Endodermal cell (in vitro differentiated cells): ENCODE data around the gene DHFR2. TPM values are rescaled to one million over a fixed set of nuclear protein-coding genes. Genes with fewer than 3 reads are reported as not detected.

Experiments used
- DNase-seq: peaks from one replicate; pipeline ENCODE4 v3.0.0-alpha.2; 2017
- H3K27ac ChIP-seq: 2 replicates; pipeline ENCODE4 v1.5.1; 2013; ENCODE audit warnings: mild to moderate bottlenecking, low read depth, low read length, moderate library complexity
- H3K27me3 ChIP-seq: 2 replicates; pipeline ENCODE4 v1.6.1; 2013; ENCODE audit warnings: mild to moderate bottlenecking, low read length, moderate library complexity; ENCODE audit not compliant: insufficient read depth, control insufficient read depth, poor library complexity, severe bottlenecking
- H3K36me3 ChIP-seq: 2 replicates; pipeline ENCODE4 v1.7.0; 2013; ENCODE audit warnings: mild to moderate bottlenecking, low read length, moderate library complexity; ENCODE audit not compliant: control insufficient read depth, insufficient read depth
- H3K4me1 ChIP-seq: one replicate; pipeline ENCODE4 v1.7.0; 2013; ENCODE audit warnings: low read length; ENCODE audit not compliant: control insufficient read depth, insufficient read depth
- H3K4me3 ChIP-seq: 2 replicates; pipeline ENCODE4 v1.5.1; 2013; ENCODE audit warnings: mild to moderate bottlenecking, low read length, moderate library complexity
- H3K9ac ChIP-seq: 2 replicates; pipeline ENCODE4 v1.6.1; 2013; ENCODE audit warnings: mild to moderate bottlenecking, low read length, moderate library complexity; ENCODE audit not compliant: poor library complexity, severe bottlenecking; ENCODE audit errors: extremely low read depth
- H3K9me3 ChIP-seq: 2 replicates; pipeline ENCODE4 v1.6.1; 2013; ENCODE audit warnings: mild to moderate bottlenecking, low read length, moderate library complexity; ENCODE audit not compliant: control insufficient read depth
- H3K27ac Mint-ChIP-seq: 2 replicates; pipeline ENCODE4 v1.8.0; 2020; ENCODE audit warnings: mixed read lengths
- H3K27me3 Mint-ChIP-seq: 2 replicates; pipeline ENCODE4 v1.8.0; 2021; ENCODE audit warnings: mild to moderate bottlenecking, mixed read lengths; ENCODE audit not compliant: insufficient read depth
- H3K36me3 Mint-ChIP-seq: 2 replicates; pipeline ENCODE4 v1.8.0; 2020; ENCODE audit warnings: low read depth, mixed read lengths
- H3K4me1 Mint-ChIP-seq: 2 replicates; pipeline ENCODE4 v1.8.0; 2020; ENCODE audit warnings: mixed read lengths
- H3K4me3 Mint-ChIP-seq: 2 replicates; pipeline ENCODE4 v1.8.0; 2020; ENCODE audit warnings: mild to moderate bottlenecking, moderate library complexity, mixed read lengths
- H3K9me3 Mint-ChIP-seq: 2 replicates; pipeline ENCODE4 v1.8.0; 2020; ENCODE audit warnings: mild to moderate bottlenecking, mixed read lengths
- WGBS, 2 experiments: methylation state at CpG; one replicate each; pipeline versions ENCODE4 v1.1.5 to v1.1.7; 2013; ENCODE audit warnings: missing lambda C conversion rate in 2 of 2, mixed read lengths in 1 of 2; ENCODE audit not compliant: insufficient coverage in 1 of 2, insufficient read length in 1 of 2; 5-methylcytosine and 5-hydroxymethylcytosine counted together
- total RNA-seq, 2 donors: library from RNA; stranded (reverse); fragmentation: NEBNext Ultra II Directional in 1 of 2; extraction: Animal tissue kit (Norgen Biotek cat#: 25700) in 1 of 2; gene quantifications; 2 replicates in 1 of 2; 3 replicates in 1 of 2; pipeline ENCODE4 v1.2.1, GENCODE V29; 2021
- TF ChIP-seq, protein P1 (sequence below): fragments of 200-600 bp; sonication (generic); conservative IDR thresholded peaks from 2 replicates; pipeline ENCODE4 v1.5.0; 2021; ENCODE audit warnings: antibody characterized with exemption, mild to moderate bottlenecking

Gene DHFR2
- total RNA-seq, 2 donors from 2014 or later = 4.2 to 5.3 TPM

DNA sequence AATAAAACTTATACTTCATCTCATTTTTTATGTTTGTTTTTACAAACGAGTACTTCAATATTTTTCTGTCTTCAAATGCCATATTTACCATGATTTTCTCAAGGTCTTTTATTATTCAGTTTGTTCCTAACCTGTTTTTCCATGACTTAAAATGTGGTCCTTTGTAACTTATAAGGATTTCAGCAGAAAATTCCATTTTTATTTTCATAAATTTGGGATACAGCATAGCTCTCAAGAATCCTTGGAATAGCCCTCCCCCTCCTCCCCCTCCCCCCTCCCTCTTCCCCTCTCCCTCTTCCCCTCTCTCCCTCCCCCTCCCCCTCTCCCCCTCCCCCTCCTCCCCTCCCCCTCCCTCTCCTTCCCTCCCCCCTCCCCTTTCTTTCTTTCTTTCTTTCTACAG is 19.4 kb downstream of the DHFR2 start:
- no peaks in the 10 kb centered on the region for H3K4me1 ChIP-seq
- peak overlapping the region; percentile 53 for H3K4me3 ChIP-seq
- TF ChIP-seq, protein P1, sequence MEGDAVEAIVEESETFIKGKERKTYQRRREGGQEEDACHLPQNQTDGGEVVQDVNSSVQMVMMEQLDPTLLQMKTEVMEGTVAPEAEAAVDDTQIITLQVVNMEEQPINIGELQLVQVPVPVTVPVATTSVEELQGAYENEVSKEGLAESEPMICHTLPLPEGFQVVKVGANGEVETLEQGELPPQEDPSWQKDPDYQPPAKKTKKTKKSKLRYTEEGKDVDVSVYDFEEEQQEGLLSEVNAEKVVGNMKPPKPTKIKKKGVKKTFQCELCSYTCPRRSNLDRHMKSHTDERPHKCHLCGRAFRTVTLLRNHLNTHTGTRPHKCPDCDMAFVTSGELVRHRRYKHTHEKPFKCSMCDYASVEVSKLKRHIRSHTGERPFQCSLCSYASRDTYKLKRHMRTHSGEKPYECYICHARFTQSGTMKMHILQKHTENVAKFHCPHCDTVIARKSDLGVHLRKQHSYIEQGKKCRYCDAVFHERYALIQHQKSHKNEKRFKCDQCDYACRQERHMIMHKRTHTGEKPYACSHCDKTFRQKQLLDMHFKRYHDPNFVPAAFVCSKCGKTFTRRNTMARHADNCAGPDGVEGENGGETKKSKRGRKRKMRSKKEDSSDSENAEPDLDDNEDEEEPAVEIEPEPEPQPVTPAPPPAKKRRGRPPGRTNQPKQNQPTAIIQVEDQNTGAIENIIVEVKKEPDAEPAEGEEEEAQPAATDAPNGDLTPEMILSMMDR = no peak
- Mint-ChIP-seq H3K36me3 (peaks cover 57% of the 10 kb centered on the region), H3K4me3 (no peak overlapping the region), H3K27ac (no peak overlapping the region), H3K27me3 (no peaks in the 10 kb centered on the region), H3K4me1 (no peaks in the 10 kb centered on the region), H3K9me3 (peaks cover 34% of the 10 kb centered on the region)
- H3K27me3 ChIP-seq = no peaks in the 10 kb centered on the region
- WGBS, 2 experiments = 100% methylated on average over 1 of the region's 1 CpG; no CpG with 5 or more reads in 1 of the 2 experiments
- no peak overlapping the region for H3K9ac ChIP-seq
- no peak for DNase-seq
- H3K27ac ChIP-seq = no peak overlapping the region
- H3K36me3 ChIP-seq = peaks cover 56% of the 10 kb centered on the region
- H3K9me3 ChIP-seq = peaks cover 43% of the 10 kb centered on the region

DNA sequence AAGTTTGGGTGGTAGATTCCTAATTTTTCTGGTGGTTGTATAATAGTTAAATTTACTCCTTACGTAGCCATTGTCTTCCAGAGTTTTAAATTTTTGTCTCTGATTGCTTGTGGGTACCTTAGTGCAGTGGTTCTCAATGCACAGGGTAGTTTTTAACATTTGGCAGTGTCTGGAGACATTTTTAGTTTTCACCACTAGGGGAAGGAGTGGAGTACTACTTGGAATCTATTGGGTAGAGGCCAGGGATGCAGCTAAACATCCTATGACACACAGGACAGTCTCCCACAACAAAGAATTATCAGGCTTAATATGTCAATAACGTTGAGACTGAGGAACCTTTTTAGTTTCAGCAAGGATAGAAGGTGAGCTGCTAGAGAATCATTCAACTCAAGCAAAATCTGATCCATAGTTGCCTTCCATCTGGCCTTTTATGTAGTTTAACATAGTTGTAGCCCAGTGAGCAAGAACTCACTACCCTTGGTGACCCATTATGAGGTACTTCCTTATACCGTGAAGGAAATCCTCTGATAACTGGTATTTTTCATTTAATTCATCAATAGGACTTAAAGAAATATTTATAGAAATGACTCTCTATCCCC is 25.7 kb downstream of the DHFR2 start:
- Mint-ChIP-seq H3K9me3 (no peaks in the 10 kb centered on the region), H3K4me1 (no peaks in the 10 kb centered on the region), H3K27me3 (no peaks in the 10 kb centered on the region), H3K36me3 (peaks cover 32% of the 10 kb centered on the region), H3K27ac (no peak overlapping the region), H3K4me3 (no peak overlapping the region)
- Histone ChIP-seq H3K4me3 (no peak overlapping the region), H3K36me3 (peaks cover 41% of the 10 kb centered on the region), H3K27ac (no peak overlapping the region), H3K27me3 (no peaks in the 10 kb centered on the region), H3K9me3 (peaks cover 6% of the 10 kb centered on the region), H3K9ac (no peak overlapping the region), H3K4me1 (no peaks in the 10 kb centered on the region)
- TF ChIP-seq, protein P1 = peak; percentile 79
- no peak for DNase-seq
- 78 to 88% methylated on average over 1 to 2 of the region's 3 CpGs for WGBS, 2 experiments

DNA sequence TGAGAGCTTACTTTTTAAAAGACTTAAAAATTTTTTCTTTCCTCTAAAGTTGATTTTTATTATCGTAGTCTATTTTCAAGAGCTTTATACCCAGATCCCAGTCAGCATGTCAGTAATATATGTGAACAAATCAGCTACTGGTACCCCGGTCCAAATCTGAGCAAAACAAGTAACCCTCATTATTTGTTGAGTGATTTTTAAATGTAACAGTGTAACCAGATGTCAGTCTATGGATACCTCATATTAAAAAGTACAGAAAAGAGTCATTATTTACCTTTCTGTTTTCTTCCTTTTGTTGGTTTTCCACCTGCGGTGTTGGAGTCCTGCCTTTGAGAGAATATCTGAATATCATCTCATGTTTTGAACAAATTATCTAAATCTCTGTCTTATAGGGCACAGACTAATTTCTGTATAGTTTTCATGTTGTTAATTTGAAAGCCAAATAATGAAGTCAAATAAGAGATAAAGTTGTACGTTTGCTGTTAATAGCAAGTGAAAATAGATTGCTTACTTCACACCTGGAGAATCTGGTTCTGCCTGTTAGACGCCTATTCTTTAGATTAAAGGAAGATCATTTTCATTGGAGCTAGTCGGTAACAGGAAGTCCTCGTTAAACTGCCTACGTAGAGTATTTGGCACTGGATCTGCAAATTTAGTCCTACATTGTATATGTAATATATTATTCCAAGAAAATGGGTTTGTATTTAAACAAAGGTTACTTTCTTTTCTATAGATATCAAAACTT is 34.5 kb downstream of the DHFR2 start, which contains the start of gene STX19:
Gene STX19, minus strand, starts transcription at position 505 of the 745 bp plus-strand sequence. CDS start 13,328 bp downstream, outside the sequence.
- WGBS, 2 experiments = 93 to 96% methylated on average over 3 to 7 of the region's 8 CpGs
- Histone ChIP-seq H3K4me3 (no peak within 1 kb of the TSS), H3K4me1 (no peaks in the 10 kb centered on the region), H3K9me3 (no peaks in the 10 kb centered on the region), H3K9ac (no peak within 1 kb of the TSS), H3K36me3 (peaks cover 4% of the 10 kb centered on the region), H3K27ac (no peak within 1 kb of the TSS), H3K27me3 (no peaks in the 10 kb centered on the region)
- no peak within 1 kb of the TSS for H3K27ac Mint-ChIP-seq
- H3K27me3 Mint-ChIP-seq = no peaks in the 10 kb centered on the region
- H3K4me3 Mint-ChIP-seq = no peak within 1 kb of the TSS
- TF ChIP-seq, protein P1 = no peak
- H3K36me3 Mint-ChIP-seq = peaks cover 14% of the 10 kb centered on the region
- no peaks in the 10 kb centered on the region for H3K9me3 Mint-ChIP-seq
- H3K4me1 Mint-ChIP-seq = peaks cover 6% of the 10 kb centered on the region
- no peak for DNase-seq
